ENCODE data around the gene ARID5B. TPM values are rescaled to one million over a fixed set of nuclear protein-coding genes. Genes with fewer than 3 reads are reported as not detected.
A peak's percentile ranks its signal among the peaks of the same experiment; 100 is the strongest.

ARID5B gene
- total RNA-seq (ENCODE audit: unreplicated experiment): 0.62 TPM
- long read RNA-seq, partial matches to known transcripts: 3 of 3 reads
- long read RNA-seq, other reads (novel, unspliced or antisense): 0 of 3 reads

- Mint-ChIP-seq H3K27me3 (ENCODE audit: unreplicated experiment) (no peaks in the 10 kb centered on the region), H3K9me3 (ENCODE audit: unreplicated experiment) (no peaks in the 10 kb centered on the region), H3K4me3 (ENCODE audit: unreplicated experiment) (peak within 1 kb of the TSS; percentile 95), H3K4me1 (ENCODE audit: unreplicated experiment) (peaks cover 29% of the 10 kb centered on the region), H3K27ac (ENCODE audit: unreplicated experiment) (peak within 1 kb of the TSS; percentile 99), H3K36me3 (ENCODE audit: low read depth, unreplicated experiment) (no peaks in the 10 kb centered on the region)
- TF ChIP-seq CTCF (IDR thresholded peaks at IDR 0.05; ENCODE audit: unreplicated experiment): no peak
- peak; percentile 38 for DNase-seq (ENCODE audit: low spot score)
These were observed at the start of gene ARID5B for GRCh38 chr10:61900829-61901792. TSS of gene ARID5B (plus strand) at chr10:61901699. CDS start at chr10:61901710, 11 bp downstream.

- H3K4me3 Mint-ChIP-seq (ENCODE audit: unreplicated experiment): no peak overlapping the region
These were observed 49.2 kb upstream of the ARID5B start for GRCh38 chr10:61852261-61852660.

GRCh38 chr10:61855771-61856170, 45.7 kb upstream of the ARID5B start:
- H3K4me3 Mint-ChIP-seq (ENCODE audit: unreplicated experiment): no peak overlapping the region
- H3K36me3 Mint-ChIP-seq (ENCODE audit: low read depth, unreplicated experiment): no peaks in the 10 kb centered on the region
- H3K4me1 Mint-ChIP-seq (ENCODE audit: unreplicated experiment): no peaks in the 10 kb centered on the region
- no peak for DNase-seq (ENCODE audit: low spot score)
- H3K27ac Mint-ChIP-seq (ENCODE audit: unreplicated experiment): no peak overlapping the region
- no peaks in the 10 kb centered on the region for H3K27me3 Mint-ChIP-seq (ENCODE audit: unreplicated experiment)
- H3K9me3 Mint-ChIP-seq (ENCODE audit: unreplicated experiment): no peaks in the 10 kb centered on the region
- no peak for TF ChIP-seq CTCF (IDR thresholded peaks at IDR 0.05; ENCODE audit: unreplicated experiment)

More at GRCh38 chr10:61852261-61852660, 49.2 kb upstream of the ARID5B start:
- Mint-ChIP-seq H3K27me3 (ENCODE audit: unreplicated experiment) (no peaks in the 10 kb centered on the region), H3K27ac (ENCODE audit: unreplicated experiment) (no peak overlapping the region), H3K36me3 (ENCODE audit: low read depth, unreplicated experiment) (no peaks in the 10 kb centered on the region), H3K9me3 (ENCODE audit: unreplicated experiment) (no peaks in the 10 kb centered on the region), H3K4me1 (ENCODE audit: unreplicated experiment) (no peaks in the 10 kb centered on the region)
- DNase-seq (ENCODE audit: low spot score): no peak
- TF ChIP-seq CTCF (IDR thresholded peaks at IDR 0.05; ENCODE audit: unreplicated experiment): no peak

GRCh38 chr10:61857746-61858145, 43.8 kb upstream of the ARID5B start:
- no peaks in the 10 kb centered on the region for H3K27me3 Mint-ChIP-seq (ENCODE audit: unreplicated experiment)
- no peak overlapping the region for H3K4me3 Mint-ChIP-seq (ENCODE audit: unreplicated experiment)
- DNase-seq (ENCODE audit: low spot score): no peak
- no peaks in the 10 kb centered on the region for H3K36me3 Mint-ChIP-seq (ENCODE audit: low read depth, unreplicated experiment)
- no peaks in the 10 kb centered on the region for H3K4me1 Mint-ChIP-seq (ENCODE audit: unreplicated experiment)
- no peak overlapping the region for H3K27ac Mint-ChIP-seq (ENCODE audit: unreplicated experiment)
- TF ChIP-seq CTCF (IDR thresholded peaks at IDR 0.05; ENCODE audit: unreplicated experiment): no peak
- H3K9me3 Mint-ChIP-seq (ENCODE audit: unreplicated experiment): no peaks in the 10 kb centered on the region

- no peak overlapping the region for H3K4me3 Mint-ChIP-seq (ENCODE audit: unreplicated experiment)
- no peaks in the 10 kb centered on the region for H3K4me1 Mint-ChIP-seq (ENCODE audit: unreplicated experiment)
- H3K36me3 Mint-ChIP-seq (ENCODE audit: low read depth, unreplicated experiment): no peaks in the 10 kb centered on the region
- DNase-seq (ENCODE audit: low spot score): no peak
- no peak for TF ChIP-seq CTCF (IDR thresholded peaks at IDR 0.05; ENCODE audit: unreplicated experiment)
- H3K27ac Mint-ChIP-seq (ENCODE audit: unreplicated experiment): no peak overlapping the region
- no peaks in the 10 kb centered on the region for H3K27me3 Mint-ChIP-seq (ENCODE audit: unreplicated experiment)
- no peaks in the 10 kb centered on the region for H3K9me3 Mint-ChIP-seq (ENCODE audit: unreplicated experiment)
These were observed 41.7 kb upstream of the ARID5B start for GRCh38 chr10:61859786-61860185.

Data from endothelial cell (in vitro differentiated cells).